ENCODE measurements around the gene PRLHR.

DNA sequence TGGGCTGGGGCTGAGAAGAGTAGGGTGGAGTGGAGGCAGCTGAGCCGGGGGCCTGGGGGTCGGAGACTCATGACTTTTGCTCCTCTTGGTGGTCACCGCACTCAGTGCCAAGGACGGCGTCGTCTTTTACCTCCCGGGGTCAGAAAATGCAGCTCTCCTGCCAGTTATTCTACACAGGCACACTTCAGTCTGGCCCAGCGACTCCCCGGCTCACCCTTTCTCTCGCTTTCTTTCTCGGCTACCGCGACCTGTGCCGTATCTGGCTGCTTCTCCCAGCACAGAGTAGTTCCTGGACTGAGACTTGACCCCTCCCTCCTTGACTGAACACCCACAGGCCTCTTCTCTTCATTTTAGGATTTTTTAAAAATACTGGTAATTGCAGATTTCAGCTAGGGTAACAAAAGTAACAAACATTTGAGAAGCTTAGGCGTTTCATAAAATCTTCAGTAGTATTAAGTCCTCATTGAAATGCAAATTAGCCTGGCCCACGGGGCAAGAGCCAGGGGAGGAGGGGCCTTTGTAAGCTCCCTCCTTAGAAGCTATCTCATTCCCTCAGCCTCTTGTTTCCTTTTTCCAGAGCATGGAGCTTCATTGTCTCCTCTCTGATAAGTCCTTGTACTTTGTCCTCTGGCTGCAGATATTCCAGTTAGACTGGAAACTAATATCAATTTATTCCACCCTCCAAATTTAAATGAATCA lies 1.1 kb upstream of the PRLHR start:
- TF ChIP-seq, protein P1, sequence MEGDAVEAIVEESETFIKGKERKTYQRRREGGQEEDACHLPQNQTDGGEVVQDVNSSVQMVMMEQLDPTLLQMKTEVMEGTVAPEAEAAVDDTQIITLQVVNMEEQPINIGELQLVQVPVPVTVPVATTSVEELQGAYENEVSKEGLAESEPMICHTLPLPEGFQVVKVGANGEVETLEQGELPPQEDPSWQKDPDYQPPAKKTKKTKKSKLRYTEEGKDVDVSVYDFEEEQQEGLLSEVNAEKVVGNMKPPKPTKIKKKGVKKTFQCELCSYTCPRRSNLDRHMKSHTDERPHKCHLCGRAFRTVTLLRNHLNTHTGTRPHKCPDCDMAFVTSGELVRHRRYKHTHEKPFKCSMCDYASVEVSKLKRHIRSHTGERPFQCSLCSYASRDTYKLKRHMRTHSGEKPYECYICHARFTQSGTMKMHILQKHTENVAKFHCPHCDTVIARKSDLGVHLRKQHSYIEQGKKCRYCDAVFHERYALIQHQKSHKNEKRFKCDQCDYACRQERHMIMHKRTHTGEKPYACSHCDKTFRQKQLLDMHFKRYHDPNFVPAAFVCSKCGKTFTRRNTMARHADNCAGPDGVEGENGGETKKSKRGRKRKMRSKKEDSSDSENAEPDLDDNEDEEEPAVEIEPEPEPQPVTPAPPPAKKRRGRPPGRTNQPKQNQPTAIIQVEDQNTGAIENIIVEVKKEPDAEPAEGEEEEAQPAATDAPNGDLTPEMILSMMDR (IDR thresholded peaks at IDR 0.05; ENCODE audit: low read depth, low read length) = no peak
- TF ChIP-seq EZH2phosphoT487 (IDR thresholded peaks at IDR 0.05; ENCODE audit: low read depth) = no peak
